Smooth muscle cell (in vitro differentiated cells): ENCODE data around the gene AEBP2. TPM values are rescaled to one million over a fixed set of nuclear protein-coding genes. Genes with fewer than 3 reads are reported as not detected.
"Not testable (repeated sequence)": the region's sequence is repeated elsewhere in the genome, so short reads cannot be mapped to it uniquely, and the experiment has no call there.

ENCODE experiments used
- DNase-seq: peaks from one replicate; lab custom pipeline; 2025; ENCODE audit not compliant: unreplicated experiment; lab: John Stamatoyannopoulos, UW
- H2AFZ ChIP-seq: fragments of 200-600 bp; sonication (generic); 2 replicates; pipeline ENCODE4 v1.6.0; 2016; ENCODE audit warnings: antibody characterized with exemption, low read depth, mild to moderate bottlenecking
- H3F3A ChIP-seq: fragments of 200-600 bp; sonication (generic); 2 replicates; pipeline ENCODE4 v1.6.0; 2017; ENCODE audit warnings: antibody characterized with exemption, low read depth
- H3K27ac ChIP-seq: fragments of 200-600 bp; sonication (generic); 2 replicates; pipeline ENCODE4 v1.5.1; 2016; ENCODE audit warnings: low read depth, mild to moderate bottlenecking
- H3K27me3 ChIP-seq: fragments of 200-600 bp; sonication (generic); 2 replicates; pipeline ENCODE4 v1.6.1; 2016; ENCODE audit warnings: low read depth, mild to moderate bottlenecking
- H3K36me3 ChIP-seq: fragments of 200-600 bp; sonication (generic); 2 replicates; pipeline ENCODE4 v1.5.1; 2016; ENCODE audit warnings: low read depth
- H3K4me1 ChIP-seq: fragments of 200-600 bp; sonication (generic); 2 replicates; pipeline ENCODE4 v1.5.1; 2016; ENCODE audit warnings: low read depth
- H3K4me2 ChIP-seq: fragments of 200-600 bp; sonication (generic); 2 replicates; pipeline ENCODE4 v1.6.0; 2016; ENCODE audit warnings: mild to moderate bottlenecking
- H3K4me3 ChIP-seq: fragments of 200-600 bp; sonication (generic); 2 replicates; pipeline ENCODE4 v1.5.1; 2016; ENCODE audit warnings: mild to moderate bottlenecking
- H3K79me2 ChIP-seq: fragments of 200-600 bp; sonication (generic); 2 replicates; pipeline ENCODE4 v1.6.0; 2016; ENCODE audit warnings: low read depth, mild to moderate bottlenecking
- H3K9ac ChIP-seq: fragments of 200-600 bp; sonication (generic); 2 replicates; pipeline ENCODE4 v1.6.0; 2016; ENCODE audit warnings: low read depth
- H3K9me3 ChIP-seq: fragments of 200-600 bp; sonication (generic); replicated peaks from 2 replicates; pipeline ENCODE4 v1.5.1; 2016; ENCODE audit warnings: low read depth
- H4K20me1 ChIP-seq: fragments of 200-600 bp; sonication (generic); 2 replicates; pipeline ENCODE4 v1.6.0; 2016; ENCODE audit warnings: low read depth
- CTCF ChIP-seq: fragments of 200-600 bp; sonication (generic); IDR thresholded peaks from 2 replicates; pipeline ENCODE4 v1.5.1; 2017; ENCODE audit warnings: borderline replicate concordance, mild to moderate bottlenecking, antibody characterized with exemption; ENCODE audit not compliant: insufficient read depth, poor library complexity, severe bottlenecking
- WGBS: methylation state at CpG from one replicate; pipeline ENCODE4 v1.1.7; 2016; ENCODE audit warnings: low lambda C conversion rate; 5-methylcytosine and 5-hydroxymethylcytosine counted together
- polyA plus RNA-seq: library from polyadenylated mRNA; unstranded; fragments of >200 nt; fragmentation: Nextera tagmentation; extraction: Ambion mirVana; gene quantifications from 2 replicates; pipeline ENCODE4 v1.2.1, GENCODE V29; 2016
- total RNA-seq: library from RNA; depleted of rRNA; stranded (reverse); fragments of >200 nt; gene quantifications from 2 replicates; pipeline ENCODE4 v1.2.3, GENCODE V29; 2014

The AEBP2 gene
- total and polyA plus RNA-seq, 2 experiments from 2014 or later = 7.6 to 24.5 TPM

GRCh38 chr12:19462406-19462805 lies 23.1 kb downstream of the AEBP2 start:
- no peak for DNase-seq
- Histone ChIP-seq H3K9me3 (no peaks in the 10 kb centered on the region), H3K4me1 (no peaks in the 10 kb centered on the region), H3K27me3 (no peaks in the 10 kb centered on the region), H3K27ac (no peak overlapping the region), H3K4me3 (no peak overlapping the region), H3K4me2 (no peak overlapping the region), H3K79me2 (peaks cover 99% of the 10 kb centered on the region), H3K9ac (no peak overlapping the region), H3F3A (no peaks in the 10 kb centered on the region), H4K20me1 (peaks cover 94% of the 10 kb centered on the region), H2AFZ (no peak overlapping the region), H3K36me3 (no peaks in the 10 kb centered on the region)
- 99% methylated on average over 5 of the region's 5 CpGs for whole genome bisulfite sequencing
- no peak for TF ChIP-seq CTCF

GRCh38 chr12:19464192-19464580 lies 24.9 kb downstream of the AEBP2 start:
- no peak for DNase-seq
- Histone ChIP-seq H3K36me3 (no peaks in the 10 kb centered on the region), H3K4me2 (no peak overlapping the region), H3K4me1 (no peaks in the 10 kb centered on the region), H3K79me2 (peaks cover 97% of the 10 kb centered on the region), H3K27ac (no peak overlapping the region), H3K4me3 (no peak overlapping the region), H4K20me1 (peaks cover 87% of the 10 kb centered on the region), H3F3A (no peaks in the 10 kb centered on the region), H3K9ac (no peak overlapping the region), H2AFZ (no peak overlapping the region), H3K9me3 (no peaks in the 10 kb centered on the region), H3K27me3 (no peaks in the 10 kb centered on the region)
- TF ChIP-seq CTCF = no peak

GRCh38 chr12:19465711-19466110 lies 26.4 kb downstream of the AEBP2 start:
- WGBS = 97% methylated on average over 6 of the region's 6 CpGs
- Histone ChIP-seq H4K20me1 (peaks cover 87% of the 10 kb centered on the region), H3K4me1 (no peaks in the 10 kb centered on the region), H2AFZ (no peak overlapping the region), H3K36me3 (no peaks in the 10 kb centered on the region), H3K4me2 (no peak overlapping the region), H3K9ac (no peak overlapping the region), H3K27me3 (no peaks in the 10 kb centered on the region), H3K79me2 (peaks cover 97% of the 10 kb centered on the region), H3F3A (no peaks in the 10 kb centered on the region), H3K9me3 (no peaks in the 10 kb centered on the region), H3K27ac (no peak overlapping the region), H3K4me3 (no peak overlapping the region)
- no peak for DNase-seq
- TF ChIP-seq CTCF = no peak

GRCh38 chr12:19474147-19474546 lies 34.9 kb downstream of the AEBP2 start:
- Histone ChIP-seq H4K20me1 (peaks cover 86% of the 10 kb centered on the region), H3K79me2 (peaks cover 96% of the 10 kb centered on the region), H3K27me3 (no peaks in the 10 kb centered on the region)

GRCh38 chr12:19475884-19476505 lies 36.7 kb downstream of the AEBP2 start:
- H3K27me3 ChIP-seq, H3K4me3 ChIP-seq, H3K9ac ChIP-seq, DNase-seq, H3K4me1 ChIP-seq, H2AFZ ChIP-seq, H3K9me3 ChIP-seq, H3K4me2 ChIP-seq, H3K27ac ChIP-seq: not testable (repeated sequence)
- peaks cover 11% of the 10 kb centered on the region for H3F3A ChIP-seq
- 85% methylated on average over 4 of the region's 4 CpGs for WGBS
- H3K79me2 ChIP-seq = peaks cover 95% of the 10 kb centered on the region
- peaks cover 74% of the 10 kb centered on the region for H4K20me1 ChIP-seq
- peaks cover 17% of the 10 kb centered on the region for H3K36me3 ChIP-seq

More at GRCh38 chr12:19474147-19474546, 34.9 kb downstream of the AEBP2 start:
- H3K27ac ChIP-seq = peak overlapping the region; percentile 43
- H3K9ac ChIP-seq = no peak overlapping the region
- H3F3A ChIP-seq = peaks cover 11% of the 10 kb centered on the region
- no peak overlapping the region for H3K4me2 ChIP-seq
- no peaks in the 10 kb centered on the region for H3K4me1 ChIP-seq
- no peak for TF ChIP-seq CTCF
- no peak overlapping the region for H3K4me3 ChIP-seq
- H2AFZ ChIP-seq = no peak overlapping the region
- DNase-seq = no peak
- H3K36me3 ChIP-seq = peaks cover 15% of the 10 kb centered on the region
- peaks cover 2% of the 10 kb centered on the region for H3K9me3 ChIP-seq
